ENCODE measurements around the gene CCDC50. TPM values are rescaled to one million over a fixed set of nuclear protein-coding genes. Genes with fewer than 3 reads are reported as not detected.

CCDC50 gene
- total RNA-seq, 1 experiment from 2014 or later, result 77.2 TPM

DNA sequence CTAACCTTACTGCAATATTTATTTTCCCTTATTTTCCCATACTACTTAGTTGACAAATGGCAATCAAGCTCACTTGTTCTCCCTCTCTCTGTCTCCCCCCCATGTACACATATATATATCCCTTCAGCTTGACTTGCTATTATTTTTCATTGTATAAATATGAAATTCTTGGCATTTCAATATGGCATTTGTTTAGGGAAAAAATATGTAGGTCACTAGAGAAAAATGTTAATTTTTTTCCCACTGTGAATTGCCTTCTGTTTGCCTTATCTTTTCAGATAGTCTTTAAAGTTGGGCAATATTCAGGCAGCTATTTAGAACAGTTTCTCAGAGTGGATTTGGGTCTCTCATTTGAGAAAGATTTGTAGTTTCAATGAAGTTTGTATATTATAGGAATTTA is 64.0 kb downstream of the CCDC50 start:
- H3K36me3 ChIP-seq (ENCODE audit: insufficient read depth, low read length, poor library complexity, severe bottlenecking), result peaks cover 4% of the 10 kb centered on the region
- no peak for DNase-seq (ENCODE audit: low spot score)
- POLR2A ChIA-PET (ENCODE audit: low non-redundant PET), result no interaction called here
- TF ChIP-seq, protein P1, sequence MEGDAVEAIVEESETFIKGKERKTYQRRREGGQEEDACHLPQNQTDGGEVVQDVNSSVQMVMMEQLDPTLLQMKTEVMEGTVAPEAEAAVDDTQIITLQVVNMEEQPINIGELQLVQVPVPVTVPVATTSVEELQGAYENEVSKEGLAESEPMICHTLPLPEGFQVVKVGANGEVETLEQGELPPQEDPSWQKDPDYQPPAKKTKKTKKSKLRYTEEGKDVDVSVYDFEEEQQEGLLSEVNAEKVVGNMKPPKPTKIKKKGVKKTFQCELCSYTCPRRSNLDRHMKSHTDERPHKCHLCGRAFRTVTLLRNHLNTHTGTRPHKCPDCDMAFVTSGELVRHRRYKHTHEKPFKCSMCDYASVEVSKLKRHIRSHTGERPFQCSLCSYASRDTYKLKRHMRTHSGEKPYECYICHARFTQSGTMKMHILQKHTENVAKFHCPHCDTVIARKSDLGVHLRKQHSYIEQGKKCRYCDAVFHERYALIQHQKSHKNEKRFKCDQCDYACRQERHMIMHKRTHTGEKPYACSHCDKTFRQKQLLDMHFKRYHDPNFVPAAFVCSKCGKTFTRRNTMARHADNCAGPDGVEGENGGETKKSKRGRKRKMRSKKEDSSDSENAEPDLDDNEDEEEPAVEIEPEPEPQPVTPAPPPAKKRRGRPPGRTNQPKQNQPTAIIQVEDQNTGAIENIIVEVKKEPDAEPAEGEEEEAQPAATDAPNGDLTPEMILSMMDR (conservative IDR thresholded peaks at IDR 0.05; ENCODE audit: low read depth, low read length), result no peak
- no peak for TF ChIP-seq EZH2 (IDR thresholded peaks at IDR 0.05; ENCODE audit: borderline replicate concordance, low read depth, low read length, poor library complexity, severe bottlenecking)
- H3K27me3 ChIP-seq (replicated peaks; ENCODE audit: insufficient read depth, low read depth, low read length, poor library complexity), result no peaks in the 10 kb centered on the region
- CTCF ChIA-PET, result no interaction called here
- intact Hi-C loops (cut with micrococcal nuclease; ENCODE audit: unreplicated experiment), result loop anchor here (5.0 kb wide), 1 partner anchor 256 kb away; no protein-coding TSS in a partner anchor
- H3K27ac ChIP-seq (ENCODE audit: low read depth, low read length, poor library complexity, severe bottlenecking), result no peak overlapping the region
- H3K9me3 ChIP-seq (ENCODE audit: low read depth, low read length, poor library complexity, severe bottlenecking), result no peaks in the 10 kb centered on the region
- peaks cover 12% of the 10 kb centered on the region for H3K4me1 ChIP-seq (ENCODE audit: insufficient read depth, low read length, poor library complexity, severe bottlenecking)
- H3K4me3 ChIP-seq (ENCODE audit: low read depth, low read length, poor library complexity, severe bottlenecking), result no peak overlapping the region
- no TSS peak for BruUV-seq (replicated peaks)

DNA sequence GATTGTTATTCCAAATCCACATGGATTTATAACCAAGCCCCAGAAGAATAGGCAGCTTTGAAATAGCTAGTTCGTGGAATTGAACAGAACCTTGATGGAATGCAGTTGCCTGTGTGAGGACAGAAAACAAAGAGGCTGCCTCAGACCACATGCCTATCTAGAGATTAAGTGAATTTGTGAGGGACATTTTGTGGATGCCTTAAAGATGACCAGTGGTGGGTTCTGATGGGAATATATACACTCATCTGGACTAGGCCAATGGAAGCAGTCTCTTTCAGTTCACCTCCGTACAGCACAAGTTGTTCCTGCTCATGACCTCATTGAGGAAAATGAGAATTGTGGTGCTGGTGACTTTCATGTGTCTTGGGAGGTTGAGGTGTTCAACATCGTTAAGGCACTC is 68.6 kb downstream of the CCDC50 start:
- Histone ChIP-seq H3K4me3 (ENCODE audit: low read depth, low read length, poor library complexity, severe bottlenecking) (no peak overlapping the region), H3K4me1 (ENCODE audit: insufficient read depth, low read length, poor library complexity, severe bottlenecking) (no peaks in the 10 kb centered on the region), H3K36me3 (ENCODE audit: insufficient read depth, low read length, poor library complexity, severe bottlenecking) (no peaks in the 10 kb centered on the region), H3K9me3 (ENCODE audit: low read depth, low read length, poor library complexity, severe bottlenecking) (no peaks in the 10 kb centered on the region), H3K27ac (ENCODE audit: low read depth, low read length, poor library complexity, severe bottlenecking) (no peak overlapping the region), H3K27me3 (replicated peaks; ENCODE audit: insufficient read depth, low read depth, low read length, poor library complexity) (no peaks in the 10 kb centered on the region)
- CTCF ChIA-PET, result no interaction called here
- intact Hi-C loops (cut with micrococcal nuclease; ENCODE audit: unreplicated experiment), result no loop called here
- no peak for DNase-seq (ENCODE audit: low spot score)
- BruUV-seq (replicated peaks), result no TSS peak
- POLR2A ChIA-PET (ENCODE audit: low non-redundant PET), result no interaction called here
- TF ChIP-seq, protein P1 (conservative IDR thresholded peaks at IDR 0.05; ENCODE audit: low read depth, low read length), result no peak
- no peak for TF ChIP-seq EZH2 (IDR thresholded peaks at IDR 0.05; ENCODE audit: borderline replicate concordance, low read depth, low read length, poor library complexity, severe bottlenecking)

DNA sequence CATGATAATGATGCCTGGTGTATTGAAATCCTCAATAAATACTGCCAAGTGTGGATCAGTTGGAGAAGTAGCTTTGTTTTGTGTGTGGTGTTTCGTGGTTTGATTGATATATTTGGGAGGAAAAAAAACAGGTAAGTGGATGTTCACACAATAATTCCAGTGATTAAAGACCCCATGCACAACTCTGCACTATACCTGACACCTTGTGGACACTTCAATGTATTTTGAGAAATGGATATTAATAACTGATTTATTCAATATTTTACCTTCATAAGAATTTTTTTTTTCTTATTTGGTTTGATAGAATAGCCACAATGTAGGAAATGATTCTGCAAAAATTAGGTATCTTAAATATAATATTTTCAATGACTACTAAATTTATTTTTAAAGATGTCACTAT is 69.4 kb downstream of the CCDC50 start:
- Histone ChIP-seq H3K36me3 (ENCODE audit: insufficient read depth, low read length, poor library complexity, severe bottlenecking) (no peaks in the 10 kb centered on the region), H3K9me3 (ENCODE audit: low read depth, low read length, poor library complexity, severe bottlenecking) (no peaks in the 10 kb centered on the region), H3K27ac (ENCODE audit: low read depth, low read length, poor library complexity, severe bottlenecking) (no peak overlapping the region), H3K4me3 (ENCODE audit: low read depth, low read length, poor library complexity, severe bottlenecking) (no peak overlapping the region), H3K27me3 (replicated peaks; ENCODE audit: insufficient read depth, low read depth, low read length, poor library complexity) (no peaks in the 10 kb centered on the region), H3K4me1 (ENCODE audit: insufficient read depth, low read length, poor library complexity, severe bottlenecking) (no peaks in the 10 kb centered on the region)
- TF ChIP-seq EZH2 (IDR thresholded peaks at IDR 0.05; ENCODE audit: borderline replicate concordance, low read depth, low read length, poor library complexity, severe bottlenecking), result no peak
- TF ChIP-seq, protein P1 (conservative IDR thresholded peaks at IDR 0.05; ENCODE audit: low read depth, low read length), result no peak; the same call in 1 of the 2 replicates
- BruUV-seq (replicated peaks), result no TSS peak
- CTCF ChIA-PET, result no interaction called here
- intact Hi-C loops (cut with micrococcal nuclease; ENCODE audit: unreplicated experiment), result no loop called here
- DNase-seq (ENCODE audit: low spot score), result no peak
- POLR2A ChIA-PET (ENCODE audit: low non-redundant PET), result no interaction called here
